GM04503 (cell line): ENCODE data around the gene APOBEC2.

Experiments used
- DNase-seq: peaks from one replicate; pipeline ENCODE4 v3.0.0-alpha.2; 2012; ENCODE audit warnings: low read depth

APOBEC2 gene

GRCh38 chr6:41088451-41088850, 35.4 kb downstream of the APOBEC2 start:
- no peak for DNase-seq

- no peak for DNase-seq
Observed at GRCh38 chr6:41090841-41091761, 38.1 kb downstream of the APOBEC2 start.

- no peak for DNase-seq
Observed at GRCh38 chr6:41092421-41093140, 39.6 kb downstream of the APOBEC2 start.

- no peak for DNase-seq
Observed at GRCh38 chr6:41093729-41094128, 40.7 kb downstream of the APOBEC2 start.

GRCh38 chr6:41097467-41098090, 44.6 kb downstream of the APOBEC2 start:
- no peak for DNase-seq

- no peak for DNase-seq
Observed at GRCh38 chr6:41098366-41098765, 45.4 kb downstream of the APOBEC2 start.

- no peak for DNase-seq
Observed at GRCh38 chr6:41100871-41101287, 47.9 kb downstream of the APOBEC2 start.

GRCh38 chr6:41103847-41104246, 50.8 kb downstream of the APOBEC2 start:
- no peak for DNase-seq

GRCh38 chr6:41111017-41111416, 58.0 kb downstream of the APOBEC2 start:
- no peak for DNase-seq
